Panc1 (cell line): ENCODE measurements around the gene LUZP2. TPM values are rescaled to one million over a fixed set of nuclear protein-coding genes. Genes with fewer than 3 reads are reported as not detected.

Experiments
- ATAC-seq: fragments of 200-7000 bp; cut with Tn5 transposase; 2 replicates; pipeline ENCODE4 v1.9.1; 2020; ENCODE audit warnings: mild to moderate bottlenecking, moderate library complexity
- BruUV-seq: library from RNA; stranded (reverse); fragments of 400-500 nt; replicated peaks from 2 replicates; lab custom pipeline; 2021; lab: Mats Ljungman, UMichigan
- CTCF ChIA-PET: fragments of 300-600 bp; sonication (Branson Sonifier 250); formaldehyde crosslinking; loops from one replicate; lab custom pipeline; 2022; ENCODE audit warnings: antibody characterized with exemption; lab: Charles Lee
- POLR2A ChIA-PET: fragments of 300-600 bp; sonication (Branson Sonifier 250); formaldehyde crosslinking; loops from one replicate; lab custom pipeline; 2022; ENCODE audit warnings: antibody characterized with exemption; lab: Charles Lee
- DNase-seq: peaks from one replicate; pipeline ENCODE4 v3.0.0-alpha.2; 2010; ENCODE audit warnings: low read depth, low spot score
- H3K27ac ChIP-seq: 2 replicates; pipeline ENCODE4 v1.5.1; 2011; ENCODE audit warnings: mild to moderate bottlenecking, low read length, inconsistent platforms
- H3K27me3 ChIP-seq: fragments of 200-500 bp; sonication (Bioruptor generic); 2 replicates; pipeline ENCODE4 v1.6.0; 2014; ENCODE audit warnings: low read length, inconsistent platforms; ENCODE audit not compliant: control insufficient read depth, insufficient read depth
- H3K36me3 ChIP-seq: fragments of 200-500 bp; sonication (Bioruptor generic); 2 replicates; pipeline ENCODE4 v1.5.1; 2014; ENCODE audit warnings: inconsistent platforms, mild to moderate bottlenecking, low read length, moderate library complexity; ENCODE audit not compliant: control insufficient read depth, insufficient read depth
- H3K4me1 ChIP-seq: 2 replicates; pipeline ENCODE4 v1.5.1; 2011; ENCODE audit warnings: inconsistent platforms, mild to moderate bottlenecking, low read length, moderate library complexity; ENCODE audit not compliant: control insufficient read depth, insufficient read depth
- H3K4me3 ChIP-seq, 2 experiments: 2 replicates each; pipeline ENCODE4 v1.5.1; 2011 to 2012; ENCODE audit warnings: low read depth in 2 of 2, low read length in 2 of 2, mild to moderate bottlenecking in 2 of 2, inconsistent platforms in 1 of 2, moderate library complexity in 1 of 2
- H3K9me3 ChIP-seq: fragments of 200-500 bp; sonication (Bioruptor generic); 2 replicates; pipeline ENCODE4 v1.5.1; 2014; ENCODE audit warnings: low read depth, mild to moderate bottlenecking, inconsistent platforms, low read length, moderate library complexity; ENCODE audit not compliant: control insufficient read depth, insufficient read depth
- POLR2AphosphoS5 ChIP-seq: IDR thresholded peaks from 2 replicates; pipeline ENCODE4 v1.6.1; 2012; ENCODE audit warnings: mild to moderate bottlenecking, low read depth, low read length, moderate library complexity
- SIN3A ChIP-seq: IDR thresholded peaks from 2 replicates; pipeline ENCODE4 v1.6.1; 2012; ENCODE audit warnings: low read depth, mild to moderate bottlenecking, low read length, moderate library complexity, borderline replicate concordance; ENCODE audit not compliant: insufficient read depth
- TCF7L2 ChIP-seq: IDR thresholded peaks from 2 replicates; pipeline ENCODE4 v1.6.1; 2011; ENCODE audit warnings: mild to moderate bottlenecking, low read depth, low read length, inconsistent platforms
- in situ Hi-C: cut with HindIII; loops from 2 replicates; pipeline ENCODE4 v1.10.0; 2016; ENCODE audit warnings: low sequenced_read_pairs, low pct_unique_long_range_greater_than_20kb
- intact Hi-C: fragments of 100-400 bp; cut with micrococcal nuclease; formaldehyde crosslinking; loops from one replicate; pipeline ENCODE4 v1.10.0; 2022; ENCODE audit not compliant: unreplicated experiment
- total RNA-seq: library from RNA; stranded (reverse); gene quantifications from one replicate; pipeline ENCODE4 v1.2.1, GENCODE V29; 2021; ENCODE audit not compliant: unreplicated experiment
- TF ChIP-seq, protein P1 (sequence below), 2 experiments: IDR thresholded peaks; 2 replicates each; pipeline ENCODE4 v1.6.1; 2011 to 2012; ENCODE audit warnings: low read depth in 2 of 2, control low read depth in 1 of 2, low read length in 1 of 2, mild to moderate bottlenecking in 1 of 2, moderate library complexity in 1 of 2; ENCODE audit not compliant: insufficient read depth in 1 of 2
- TF ChIP-seq, protein P2 (sequence below): fragments of 450-650 bp; IDR thresholded peaks from 2 replicates; pipeline ENCODE4 v1.5.1; 2017; ENCODE audit warnings: mild to moderate bottlenecking

The LUZP2 gene
- total RNA-seq, 1 experiment from 2014 or later, result 0.18 TPM

DNA sequence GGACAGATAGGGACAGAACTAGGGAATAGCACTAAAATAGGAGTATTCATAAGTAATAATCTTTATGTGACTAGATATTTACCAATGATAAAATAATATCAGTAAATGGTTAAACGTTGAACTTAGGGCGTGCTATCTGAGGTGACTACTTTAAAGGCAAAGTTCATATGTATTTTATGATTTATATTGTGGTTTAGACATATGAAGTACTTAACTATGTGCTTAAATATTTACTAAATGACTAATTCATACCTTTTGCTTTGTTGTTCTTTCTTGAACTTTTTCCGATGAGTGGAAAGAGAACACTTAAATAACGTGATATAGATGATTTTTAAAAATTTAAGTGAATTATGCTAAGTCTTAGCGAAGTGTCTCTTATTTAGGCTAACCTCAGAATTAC is 14.7 kb downstream of the LUZP2 start:
- H3K27ac ChIP-seq, result no peak overlapping the region
- no TSS peak for BruUV-seq
- ATAC-seq, result no peak
- DNase-seq, result no peak
- no peaks in the 10 kb centered on the region for H3K27me3 ChIP-seq
- H3K4me3 ChIP-seq, result no peak overlapping the region
- TF ChIP-seq POLR2AphosphoS5, result no peak
- TF ChIP-seq, protein P1, sequence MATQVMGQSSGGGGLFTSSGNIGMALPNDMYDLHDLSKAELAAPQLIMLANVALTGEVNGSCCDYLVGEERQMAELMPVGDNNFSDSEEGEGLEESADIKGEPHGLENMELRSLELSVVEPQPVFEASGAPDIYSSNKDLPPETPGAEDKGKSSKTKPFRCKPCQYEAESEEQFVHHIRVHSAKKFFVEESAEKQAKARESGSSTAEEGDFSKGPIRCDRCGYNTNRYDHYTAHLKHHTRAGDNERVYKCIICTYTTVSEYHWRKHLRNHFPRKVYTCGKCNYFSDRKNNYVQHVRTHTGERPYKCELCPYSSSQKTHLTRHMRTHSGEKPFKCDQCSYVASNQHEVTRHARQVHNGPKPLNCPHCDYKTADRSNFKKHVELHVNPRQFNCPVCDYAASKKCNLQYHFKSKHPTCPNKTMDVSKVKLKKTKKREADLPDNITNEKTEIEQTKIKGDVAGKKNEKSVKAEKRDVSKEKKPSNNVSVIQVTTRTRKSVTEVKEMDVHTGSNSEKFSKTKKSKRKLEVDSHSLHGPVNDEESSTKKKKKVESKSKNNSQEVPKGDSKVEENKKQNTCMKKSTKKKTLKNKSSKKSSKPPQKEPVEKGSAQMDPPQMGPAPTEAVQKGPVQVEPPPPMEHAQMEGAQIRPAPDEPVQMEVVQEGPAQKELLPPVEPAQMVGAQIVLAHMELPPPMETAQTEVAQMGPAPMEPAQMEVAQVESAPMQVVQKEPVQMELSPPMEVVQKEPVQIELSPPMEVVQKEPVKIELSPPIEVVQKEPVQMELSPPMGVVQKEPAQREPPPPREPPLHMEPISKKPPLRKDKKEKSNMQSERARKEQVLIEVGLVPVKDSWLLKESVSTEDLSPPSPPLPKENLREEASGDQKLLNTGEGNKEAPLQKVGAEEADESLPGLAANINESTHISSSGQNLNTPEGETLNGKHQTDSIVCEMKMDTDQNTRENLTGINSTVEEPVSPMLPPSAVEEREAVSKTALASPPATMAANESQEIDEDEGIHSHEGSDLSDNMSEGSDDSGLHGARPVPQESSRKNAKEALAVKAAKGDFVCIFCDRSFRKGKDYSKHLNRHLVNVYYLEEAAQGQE (IDR thresholded peaks at IDR 0.05; ENCODE audit: insufficient read depth in 1 of 2, low read depth in 2 of 2, low read length in 1 of 2), result no peak
- no peak for TF ChIP-seq TCF7L2
- TF ChIP-seq SIN3A, result no peak
- TF ChIP-seq, protein P2, sequence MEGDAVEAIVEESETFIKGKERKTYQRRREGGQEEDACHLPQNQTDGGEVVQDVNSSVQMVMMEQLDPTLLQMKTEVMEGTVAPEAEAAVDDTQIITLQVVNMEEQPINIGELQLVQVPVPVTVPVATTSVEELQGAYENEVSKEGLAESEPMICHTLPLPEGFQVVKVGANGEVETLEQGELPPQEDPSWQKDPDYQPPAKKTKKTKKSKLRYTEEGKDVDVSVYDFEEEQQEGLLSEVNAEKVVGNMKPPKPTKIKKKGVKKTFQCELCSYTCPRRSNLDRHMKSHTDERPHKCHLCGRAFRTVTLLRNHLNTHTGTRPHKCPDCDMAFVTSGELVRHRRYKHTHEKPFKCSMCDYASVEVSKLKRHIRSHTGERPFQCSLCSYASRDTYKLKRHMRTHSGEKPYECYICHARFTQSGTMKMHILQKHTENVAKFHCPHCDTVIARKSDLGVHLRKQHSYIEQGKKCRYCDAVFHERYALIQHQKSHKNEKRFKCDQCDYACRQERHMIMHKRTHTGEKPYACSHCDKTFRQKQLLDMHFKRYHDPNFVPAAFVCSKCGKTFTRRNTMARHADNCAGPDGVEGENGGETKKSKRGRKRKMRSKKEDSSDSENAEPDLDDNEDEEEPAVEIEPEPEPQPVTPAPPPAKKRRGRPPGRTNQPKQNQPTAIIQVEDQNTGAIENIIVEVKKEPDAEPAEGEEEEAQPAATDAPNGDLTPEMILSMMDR, result no peak
- in situ Hi-C loops, result no loop called here
- no peaks in the 10 kb centered on the region for H3K4me1 ChIP-seq
- ChIA-PET CTCF (no interaction called here), POLR2A (no interaction called here)
- H3K36me3 ChIP-seq, result no peaks in the 10 kb centered on the region
- H3K9me3 ChIP-seq, result no peaks in the 10 kb centered on the region
- intact Hi-C loops, result no loop called here

DNA sequence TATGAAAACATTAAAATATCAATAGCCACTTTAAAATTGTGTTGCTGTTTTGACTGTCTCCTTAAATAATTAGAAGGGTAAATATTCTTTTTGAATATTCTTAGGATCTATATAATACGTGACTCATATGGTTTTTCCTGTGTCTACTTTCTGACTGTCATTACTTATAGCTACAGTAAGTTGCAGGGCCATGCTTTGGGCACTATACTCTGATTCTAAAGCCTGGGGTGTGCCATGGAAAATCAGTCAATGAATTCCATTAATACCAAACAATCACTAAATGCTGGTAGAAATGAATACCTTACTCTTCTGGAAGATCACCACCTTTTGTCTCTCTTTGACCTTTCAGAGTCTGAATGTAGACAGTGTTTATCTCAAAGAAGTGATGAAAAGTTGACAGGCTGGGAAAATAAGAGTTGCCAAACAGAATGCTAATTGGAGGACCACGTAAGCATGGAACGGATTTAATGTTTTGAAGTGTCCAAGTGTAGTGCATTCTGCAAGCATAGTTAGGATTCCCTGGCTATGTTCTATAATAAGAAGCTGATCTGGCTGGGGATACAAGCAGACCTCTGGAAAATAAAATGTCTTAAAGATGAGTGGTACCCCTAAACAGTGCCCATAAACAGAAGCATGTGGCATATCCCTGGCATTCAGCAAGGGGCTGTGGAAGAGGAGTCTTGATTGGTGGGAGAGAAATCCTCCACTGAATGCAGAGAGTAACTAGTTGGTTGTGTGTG is 16.8 kb downstream of the LUZP2 start:
- ChIA-PET CTCF (no interaction called here), POLR2A (no interaction called here)
- DNase-seq, result no peak
- no TSS peak for BruUV-seq
- H3K4me1 ChIP-seq, result no peaks in the 10 kb centered on the region
- H3K36me3 ChIP-seq, result no peaks in the 10 kb centered on the region
- in situ Hi-C loops, result no loop called here
- H3K4me3 ChIP-seq, result no peak overlapping the region
- no peaks in the 10 kb centered on the region for H3K9me3 ChIP-seq
- no peaks in the 10 kb centered on the region for H3K27me3 ChIP-seq
- no peak overlapping the region for H3K27ac ChIP-seq
- no peak for ATAC-seq
- intact Hi-C loops, result no loop called here
- TF ChIP-seq, protein P1 (IDR thresholded peaks at IDR 0.05; ENCODE audit: insufficient read depth in 1 of 2, low read depth in 2 of 2, low read length in 1 of 2), result no peak
- TF ChIP-seq POLR2AphosphoS5, result no peak
- TF ChIP-seq TCF7L2, result no peak
- TF ChIP-seq, protein P2, result no peak
